Activated CD4-positive, alpha-beta T cell treated with anti-CD3 and anti-CD28 coated beads, Interleukin-2, amount 50 U/mL, for 24 hours (primary cell): ENCODE data around the gene PSMB10.
"Not testable (repeated sequence)": the region's sequence is repeated elsewhere in the genome, so short reads cannot be mapped to it uniquely, and the experiment has no call there.

ENCODE experiments used
- DNase-seq, 2 donors: peaks; one replicate each; pipeline ENCODE4 v3.0.0-alpha.2; 2020; ENCODE audit warnings: low read depth in 1 of 2, low spot score in 1 of 2

PSMB10 gene

GRCh38 chr16:67942510-67943255, 6.0 kb upstream of the PSMB10 start:
- DNase-seq, result no peak

GRCh38 chr16:67942200-67942509, 5.5 kb upstream of the PSMB10 start:
- no peak for DNase-seq

GRCh38 chr16:67941469-67942199, 5.0 kb upstream of the PSMB10 start:
- DNase-seq, result no peak

- no peak for DNase-seq
Measured at GRCh38 chr16:67940446-67941089, 3.9 kb upstream of the PSMB10 start.

- peak in 1 of 2 donors; percentile 40 for DNase-seq
Measured at GRCh38 chr16:67939507-67940445, 3.1 kb upstream of the PSMB10 start.

- DNase-seq, result not testable (repeated sequence)
Measured at GRCh38 chr16:67937713-67938112, 1.1 kb upstream of the PSMB10 start.

- peak in 1 of 2 donors; percentile 78 for DNase-seq
Measured at GRCh38 chr16:67936880-67937605, 393 bp upstream of the PSMB10 start.

- DNase-seq, result peak; percentile 76 to 92
Measured at GRCh38 chr16:67935402-67936123, 1.1 kb downstream of the PSMB10 start.

GRCh38 chr16:67935101-67935401, 1.6 kb downstream of the PSMB10 start:
- DNase-seq, result no peak

- no peak for DNase-seq
Measured at GRCh38 chr16:67934306-67935100, 2.1 kb downstream of the PSMB10 start.

- DNase-seq, result no peak
Measured at GRCh38 chr16:67933805-67934204, 2.8 kb downstream of the PSMB10 start.

- no peak for DNase-seq
Measured at GRCh38 chr16:67932462-67932840, 4.2 kb downstream of the PSMB10 start.

- DNase-seq, result no peak
Measured at GRCh38 chr16:67931712-67932461, 4.8 kb downstream of the PSMB10 start, which contains the start of gene CTRL. TSS of gene CTRL (minus strand) at chr16:67931862. CDS start at chr16:67931852, 10 bp downstream.

- no peak for DNase-seq
Measured at GRCh38 chr16:67930678-67931211, 5.9 kb downstream of the PSMB10 start.

- DNase-seq, result no peak
Measured at GRCh38 chr16:67930191-67930590, 6.5 kb downstream of the PSMB10 start.

GRCh38 chr16:67928561-67929364, 7.9 kb downstream of the PSMB10 start:
- DNase-seq, result peak; percentile 53 to 78

- DNase-seq, result no peak
Measured at GRCh38 chr16:67928147-67928546, 8.5 kb downstream of the PSMB10 start.
